GM13977 (cell line): Measurements from ENCODE around the gene SHROOM3.

Source experiments
- DNase-seq: peaks from one replicate; pipeline ENCODE4 v3.0.0; 2012; ENCODE audit warnings: low spot score
- in situ Hi-C: fragments of 300-500 bp; cut with MboI; formaldehyde crosslinking; loops from one replicate; pipeline ENCODE4 v1.12.0; 2022; ENCODE audit warnings: low sequenced_read_pairs, low pct_unique_long_range_greater_than_20kb, mixed read lengths, inconsistent platforms; ENCODE audit not compliant: unreplicated experiment
- TF ChIP-seq, protein P1 (sequence below): IDR thresholded peaks from 2 replicates; pipeline ENCODE4 v1.5.1; 2012; ENCODE audit warnings: mild to moderate bottlenecking, control low read depth; ENCODE audit not compliant: insufficient read depth; ENCODE audit errors: extremely low read depth, missing control alignments

Gene SHROOM3

DNA sequence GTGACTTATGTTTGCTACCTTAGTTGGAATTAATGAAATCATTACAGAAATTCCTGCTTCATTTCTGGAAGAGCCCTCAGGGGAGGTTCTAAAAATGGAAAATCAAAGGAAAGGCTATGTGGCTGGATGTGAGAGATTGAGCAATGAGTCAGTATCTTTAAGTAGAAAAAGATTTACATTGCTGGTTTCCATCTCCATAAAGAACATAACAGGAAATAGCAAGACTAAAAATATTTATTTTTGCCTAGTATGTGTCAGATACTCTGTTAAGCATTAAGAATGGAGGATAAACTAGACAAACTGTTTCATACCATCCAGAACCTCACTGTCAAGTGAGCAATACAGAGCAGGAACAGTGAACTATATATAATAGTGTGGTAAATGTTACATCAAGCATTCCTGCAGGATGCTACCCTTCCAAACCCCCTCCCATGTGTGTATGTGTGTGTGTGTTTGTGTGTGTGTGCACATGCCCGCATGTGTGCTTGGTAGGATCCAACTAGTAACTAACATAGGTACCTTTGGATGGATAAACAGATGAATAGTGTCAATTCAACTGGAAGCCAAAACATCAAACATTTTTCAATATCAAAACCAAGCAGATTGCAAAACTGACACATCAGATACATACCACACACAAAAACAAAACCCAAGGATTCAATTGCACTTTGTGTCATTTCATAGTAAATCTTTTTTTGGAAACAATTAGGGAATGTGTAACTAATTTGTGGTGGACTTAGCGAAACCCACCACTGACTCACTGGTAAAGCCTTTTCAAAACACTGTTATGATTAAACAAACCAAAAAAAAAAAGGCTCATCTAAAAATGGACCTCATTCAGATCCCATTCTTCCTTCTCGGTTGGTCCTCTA lies 223.4 kb downstream of the SHROOM3 start:
- TF ChIP-seq, protein P1, sequence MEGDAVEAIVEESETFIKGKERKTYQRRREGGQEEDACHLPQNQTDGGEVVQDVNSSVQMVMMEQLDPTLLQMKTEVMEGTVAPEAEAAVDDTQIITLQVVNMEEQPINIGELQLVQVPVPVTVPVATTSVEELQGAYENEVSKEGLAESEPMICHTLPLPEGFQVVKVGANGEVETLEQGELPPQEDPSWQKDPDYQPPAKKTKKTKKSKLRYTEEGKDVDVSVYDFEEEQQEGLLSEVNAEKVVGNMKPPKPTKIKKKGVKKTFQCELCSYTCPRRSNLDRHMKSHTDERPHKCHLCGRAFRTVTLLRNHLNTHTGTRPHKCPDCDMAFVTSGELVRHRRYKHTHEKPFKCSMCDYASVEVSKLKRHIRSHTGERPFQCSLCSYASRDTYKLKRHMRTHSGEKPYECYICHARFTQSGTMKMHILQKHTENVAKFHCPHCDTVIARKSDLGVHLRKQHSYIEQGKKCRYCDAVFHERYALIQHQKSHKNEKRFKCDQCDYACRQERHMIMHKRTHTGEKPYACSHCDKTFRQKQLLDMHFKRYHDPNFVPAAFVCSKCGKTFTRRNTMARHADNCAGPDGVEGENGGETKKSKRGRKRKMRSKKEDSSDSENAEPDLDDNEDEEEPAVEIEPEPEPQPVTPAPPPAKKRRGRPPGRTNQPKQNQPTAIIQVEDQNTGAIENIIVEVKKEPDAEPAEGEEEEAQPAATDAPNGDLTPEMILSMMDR: no peak
- in situ Hi-C loops: no loop called here
- DNase-seq: no peak

DNA sequence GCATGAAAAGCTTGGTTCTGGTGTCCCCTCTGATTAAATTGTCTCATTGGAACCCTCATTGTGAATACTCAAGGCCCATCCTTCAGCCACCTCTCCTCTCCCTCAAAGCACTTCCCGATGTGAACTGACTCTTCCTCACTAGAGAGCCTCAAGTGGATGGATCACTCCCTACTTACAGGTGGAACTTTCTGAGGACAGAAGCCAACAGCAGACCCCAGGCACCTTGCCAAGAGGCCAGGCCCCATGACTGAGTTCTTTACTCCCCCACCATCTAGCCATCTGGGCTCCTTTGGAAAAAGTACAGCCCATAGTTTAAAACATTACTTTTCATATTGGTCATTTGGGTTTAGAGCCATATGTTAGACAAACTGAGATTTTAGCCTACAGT lies 224.1 kb downstream of the SHROOM3 start:
- in situ Hi-C loops: no loop called here

DNA sequence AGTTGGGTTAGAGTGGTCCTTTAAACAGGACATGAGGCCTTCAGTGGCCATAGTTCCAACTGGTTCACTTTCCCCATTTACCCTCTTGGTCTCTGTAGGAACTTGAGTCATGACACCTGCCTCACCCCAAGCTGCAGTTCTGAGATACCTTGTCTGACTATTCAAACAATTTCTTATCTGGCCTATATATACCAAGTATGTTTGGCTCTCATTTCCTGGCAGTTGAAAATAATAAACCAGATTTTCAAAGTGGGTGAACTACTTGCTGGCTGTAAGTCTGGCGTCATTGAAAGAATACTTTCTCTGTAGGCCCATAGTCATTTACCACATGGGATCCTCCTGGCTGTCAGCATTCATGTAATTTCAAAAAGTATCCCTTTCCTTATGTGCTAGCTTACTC lies 228.8 kb downstream of the SHROOM3 start:
- in situ Hi-C loops: no loop called here
- TF ChIP-seq, protein P1: no peak
- no peak for DNase-seq

More for the DNA sequence above, 224.1 kb downstream of the SHROOM3 start:
- TF ChIP-seq, protein P1: no peak
- no peak for DNase-seq

DNA sequence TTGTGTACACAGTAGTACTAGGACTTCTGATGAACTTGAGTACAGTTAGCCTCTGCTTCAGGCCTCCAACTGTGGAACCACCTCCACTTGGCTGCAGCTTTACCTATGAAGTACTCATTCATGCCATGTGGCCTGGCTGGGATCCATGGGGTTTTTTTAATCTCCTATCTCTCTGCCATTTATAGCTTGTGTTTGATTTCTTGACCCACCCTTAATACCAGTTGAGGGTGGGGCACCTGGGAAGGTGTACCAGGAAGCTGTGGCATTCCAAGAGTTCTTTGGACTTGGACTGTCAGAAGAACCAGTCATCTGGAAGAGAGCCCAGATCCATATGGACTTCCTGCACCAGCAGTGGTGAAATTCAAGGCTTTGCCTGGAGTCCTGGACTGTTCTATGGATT lies 230.1 kb downstream of the SHROOM3 start:
- TF ChIP-seq, protein P1: no peak
- DNase-seq: no peak
- in situ Hi-C loops: no loop called here

DNA sequence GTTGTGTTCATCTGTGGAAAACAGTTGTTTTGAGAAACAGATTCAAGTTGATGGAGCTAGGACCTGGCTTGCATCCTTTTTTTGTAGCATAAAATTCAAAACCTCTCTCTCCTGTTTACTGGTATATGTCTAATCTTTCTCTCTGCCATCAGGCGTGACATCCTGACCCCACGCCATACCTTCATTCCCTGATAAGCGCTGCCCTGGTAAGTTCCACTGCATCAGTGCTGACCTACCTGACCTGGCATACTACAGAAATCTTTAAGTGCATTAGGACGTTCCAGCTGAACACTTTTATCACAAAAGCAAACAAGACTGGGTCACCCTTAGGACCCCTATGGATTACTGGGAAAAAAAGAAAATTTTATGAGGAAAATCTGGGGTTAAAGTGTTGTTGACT lies 230.7 kb downstream of the SHROOM3 start:
- TF ChIP-seq, protein P1: no peak
- in situ Hi-C loops: no loop called here
- DNase-seq: no peak

DNA sequence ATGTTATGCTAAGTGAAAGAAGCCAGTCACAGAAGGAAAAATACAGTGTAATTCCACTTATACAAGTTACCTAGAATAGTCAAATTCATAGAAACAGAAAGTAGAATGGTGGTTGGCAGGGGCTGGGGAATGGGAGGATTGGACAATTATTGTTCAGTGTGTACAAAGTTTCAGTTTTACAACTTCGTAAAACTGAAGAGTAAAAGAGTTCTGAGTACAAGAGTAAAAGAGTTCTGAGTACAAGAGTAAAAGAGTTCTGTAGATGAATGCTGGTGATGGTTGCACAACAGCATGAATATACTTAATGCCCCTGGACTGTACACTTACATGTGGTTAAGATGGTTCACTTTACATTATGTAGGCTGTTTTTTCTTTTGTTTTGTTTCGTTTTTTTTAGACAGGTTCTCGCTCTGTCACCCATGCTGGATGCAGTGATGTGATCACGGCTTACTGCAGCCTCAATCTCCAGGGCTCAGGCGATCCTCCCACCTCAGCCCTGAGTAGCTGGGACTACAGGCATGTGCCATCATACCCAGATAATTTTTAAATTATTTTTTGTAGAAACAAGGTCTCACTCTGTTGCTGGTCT lies 232.0 kb downstream of the SHROOM3 start:
- DNase-seq: no peak
- in situ Hi-C loops: no loop called here
- TF ChIP-seq, protein P1: no peak
